PFSK-1 (cell line): ENCODE measurements around the gene CACNB2.

Experiments
- POLR2AphosphoS5 ChIP-seq: IDR thresholded peaks from 2 replicates; pipeline ENCODE4 v1.6.1; 2012; ENCODE audit warnings: low read depth, mild to moderate bottlenecking, control low read depth, low read length, moderate library complexity
- REST ChIP-seq, 2 experiments: IDR thresholded peaks; 2 replicates each; pipeline versions ENCODE4 v1.6.1 to v1.8.0; 2011 to 2012; ENCODE audit warnings: low read depth in 2 of 2, low read length in 2 of 2, control low read depth in 1 of 2, inconsistent platforms in 1 of 2, mild to moderate bottlenecking in 1 of 2, moderate library complexity in 1 of 2; ENCODE audit not compliant: insufficient read depth in 1 of 2

- TF ChIP-seq REST (IDR thresholded peaks at IDR 0.05; ENCODE audit: insufficient read depth in 1 of 2, low read depth in 2 of 2, low read length in 2 of 2) (no peak), POLR2AphosphoS5 (no peak)
Observed at GRCh38 chr10:18221882-18222281, 81.7 kb downstream of the CACNB2 start.
